Loucy (cell line): ENCODE data around the gene KIDINS220.

ENCODE experiments used
- CTCF ChIP-seq: fragments of 200-600 bp; sonication (generic); conservative IDR thresholded peaks from 2 replicates; pipeline ENCODE4 v1.5.1; 2014; ENCODE audit warnings: mild to moderate bottlenecking, antibody characterized with exemption, low read length
- EZH2phosphoT487 ChIP-seq: fragments of 200-600 bp; IDR thresholded peaks from 2 replicates; pipeline ENCODE4 v1.6.1; 2018; ENCODE audit warnings: antibody characterized with exemption, mild to moderate bottlenecking, moderate library complexity, borderline replicate concordance

- TF ChIP-seq CTCF, result no peak
- no peak for TF ChIP-seq EZH2phosphoT487
Measured at GRCh38 chr2:8774371-8774770, 63.0 kb downstream of the KIDINS220 start.
